ENCODE measurements around the gene SGCE. TPM values are rescaled to one million over a fixed set of nuclear protein-coding genes. Genes with fewer than 3 reads are reported as not detected.

SGCE gene
- total and polyA plus RNA-seq, 2 experiments from 2014 or later = 46.1 to 54.8 TPM

DNA sequence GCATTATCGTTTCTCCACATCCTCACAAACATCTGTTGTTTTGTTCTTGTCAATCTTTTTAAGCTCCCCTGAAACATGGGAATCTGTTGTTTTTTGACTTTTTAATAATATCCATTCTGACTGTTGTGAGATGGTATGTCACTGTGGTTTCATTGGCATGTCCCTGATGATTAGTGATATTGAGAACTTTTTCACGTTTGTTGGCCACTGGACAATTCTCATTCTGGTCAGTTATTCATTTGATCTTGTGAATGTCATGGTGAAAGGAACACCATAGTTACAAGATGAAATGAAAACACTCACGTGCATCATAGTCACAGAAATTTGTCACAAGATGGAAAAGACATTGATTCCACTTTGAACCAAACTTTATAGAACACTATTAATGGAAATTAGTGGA lies 20.5 kb upstream of the SGCE start:
- Histone ChIP-seq H2AFZ (no peak overlapping the region), H3K4me2 (no peak overlapping the region), H3F3A (replicated peaks; ENCODE audit: low read depth) (no peaks in the 10 kb centered on the region), H3K9me2 (ENCODE audit: insufficient read depth) (no peaks in the 10 kb centered on the region), H3K79me2 (replicated peaks; ENCODE audit: insufficient read depth) (no peaks in the 10 kb centered on the region), H3K4me1 (ENCODE audit: insufficient read depth) (no peaks in the 10 kb centered on the region; the same call in 1 of the 2 replicates), H3K36me3 (ENCODE audit: insufficient read depth) (no peaks in the 10 kb centered on the region), H3K27me3 (ENCODE audit: insufficient read depth) (no peaks in the 10 kb centered on the region), H4K20me1 (replicated peaks; ENCODE audit: insufficient read depth) (no peaks in the 10 kb centered on the region), H3K27ac (ENCODE audit: low read depth) (no peak overlapping the region), H3K4me3 (no peak overlapping the region)
- no peaks in the 10 kb centered on the region for H3K9me3 Mint-ChIP-seq
- H3K36me3 Mint-ChIP-seq (ENCODE audit: low read depth) = no peaks in the 10 kb centered on the region
- ATAC-seq = no peak
- no peaks in the 10 kb centered on the region for H3K4me1 Mint-ChIP-seq
- H3K27me3 Mint-ChIP-seq (ENCODE audit: insufficient read depth, low read depth, poor library complexity) = no peaks in the 10 kb centered on the region
- H3K27ac Mint-ChIP-seq = no peak overlapping the region
- H3K4me3 Mint-ChIP-seq = no peak overlapping the region
- TF ChIP-seq STAT1 (IDR thresholded peaks at IDR 0.05; ENCODE audit: unreplicated experiment) = no peak
- TF ChIP-seq, protein P1, sequence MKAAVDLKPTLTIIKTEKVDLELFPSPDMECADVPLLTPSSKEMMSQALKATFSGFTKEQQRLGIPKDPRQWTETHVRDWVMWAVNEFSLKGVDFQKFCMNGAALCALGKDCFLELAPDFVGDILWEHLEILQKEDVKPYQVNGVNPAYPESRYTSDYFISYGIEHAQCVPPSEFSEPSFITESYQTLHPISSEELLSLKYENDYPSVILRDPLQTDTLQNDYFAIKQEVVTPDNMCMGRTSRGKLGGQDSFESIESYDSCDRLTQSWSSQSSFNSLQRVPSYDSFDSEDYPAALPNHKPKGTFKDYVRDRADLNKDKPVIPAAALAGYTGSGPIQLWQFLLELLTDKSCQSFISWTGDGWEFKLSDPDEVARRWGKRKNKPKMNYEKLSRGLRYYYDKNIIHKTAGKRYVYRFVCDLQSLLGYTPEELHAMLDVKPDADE (IDR thresholded peaks at IDR 0.05) = no peak
- no peak for TF ChIP-seq ZNF114 (CRISPR knock-in tag; IDR thresholded peaks at IDR 0.05)
- DNase-seq (ENCODE audit: low spot score) = no peak

DNA sequence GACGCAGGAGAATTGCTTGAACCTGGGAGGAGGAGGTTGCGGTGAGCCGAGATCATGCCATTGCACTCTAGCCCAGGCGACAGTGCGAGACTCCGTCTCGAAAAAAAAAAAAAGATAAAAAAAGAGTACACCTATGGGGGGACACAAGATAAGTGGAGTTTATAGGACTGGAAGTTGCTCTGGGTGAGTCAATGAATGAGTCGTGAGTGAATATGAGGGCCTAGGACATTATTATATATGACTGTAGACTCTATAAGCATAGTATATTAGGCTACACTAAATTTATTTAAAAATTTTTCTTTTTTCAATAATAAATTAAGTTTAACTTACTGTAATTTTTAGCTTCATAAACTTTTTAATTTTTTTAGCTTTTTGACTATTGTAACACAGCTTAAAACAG lies 19.4 kb upstream of the SGCE start:
- Histone ChIP-seq H3K9me2 (ENCODE audit: insufficient read depth) (no peaks in the 10 kb centered on the region), H3K27ac (ENCODE audit: low read depth) (no peak overlapping the region), H3K36me3 (ENCODE audit: insufficient read depth) (no peaks in the 10 kb centered on the region), H3F3A (replicated peaks; ENCODE audit: low read depth) (no peaks in the 10 kb centered on the region), H3K79me2 (replicated peaks; ENCODE audit: insufficient read depth) (no peaks in the 10 kb centered on the region), H4K20me1 (replicated peaks; ENCODE audit: insufficient read depth) (no peaks in the 10 kb centered on the region), H3K4me1 (ENCODE audit: insufficient read depth) (no peaks in the 10 kb centered on the region; the same call in 1 of the 2 replicates), H3K27me3 (ENCODE audit: insufficient read depth) (no peaks in the 10 kb centered on the region), H2AFZ (no peak overlapping the region), H3K4me3 (no peak overlapping the region), H3K4me2 (no peak overlapping the region)
- Mint-ChIP-seq H3K4me3 (no peak overlapping the region), H3K27me3 (ENCODE audit: insufficient read depth, low read depth, poor library complexity) (no peaks in the 10 kb centered on the region), H3K9me3 (no peaks in the 10 kb centered on the region), H3K27ac (no peak overlapping the region), H3K4me1 (no peaks in the 10 kb centered on the region), H3K36me3 (ENCODE audit: low read depth) (no peaks in the 10 kb centered on the region)
- ATAC-seq (no peak), DNase-seq (ENCODE audit: low spot score) (no peak)
- TF ChIP-seq POLR2AphosphoS5 (IDR thresholded peaks at IDR 0.05; ENCODE audit: low read depth) = no peak
- no peak for TF ChIP-seq STAT1 (IDR thresholded peaks at IDR 0.05; ENCODE audit: unreplicated experiment)
- TF ChIP-seq ZNF114 (CRISPR knock-in tag; IDR thresholded peaks at IDR 0.05) = no peak
- TF ChIP-seq, protein P2, sequence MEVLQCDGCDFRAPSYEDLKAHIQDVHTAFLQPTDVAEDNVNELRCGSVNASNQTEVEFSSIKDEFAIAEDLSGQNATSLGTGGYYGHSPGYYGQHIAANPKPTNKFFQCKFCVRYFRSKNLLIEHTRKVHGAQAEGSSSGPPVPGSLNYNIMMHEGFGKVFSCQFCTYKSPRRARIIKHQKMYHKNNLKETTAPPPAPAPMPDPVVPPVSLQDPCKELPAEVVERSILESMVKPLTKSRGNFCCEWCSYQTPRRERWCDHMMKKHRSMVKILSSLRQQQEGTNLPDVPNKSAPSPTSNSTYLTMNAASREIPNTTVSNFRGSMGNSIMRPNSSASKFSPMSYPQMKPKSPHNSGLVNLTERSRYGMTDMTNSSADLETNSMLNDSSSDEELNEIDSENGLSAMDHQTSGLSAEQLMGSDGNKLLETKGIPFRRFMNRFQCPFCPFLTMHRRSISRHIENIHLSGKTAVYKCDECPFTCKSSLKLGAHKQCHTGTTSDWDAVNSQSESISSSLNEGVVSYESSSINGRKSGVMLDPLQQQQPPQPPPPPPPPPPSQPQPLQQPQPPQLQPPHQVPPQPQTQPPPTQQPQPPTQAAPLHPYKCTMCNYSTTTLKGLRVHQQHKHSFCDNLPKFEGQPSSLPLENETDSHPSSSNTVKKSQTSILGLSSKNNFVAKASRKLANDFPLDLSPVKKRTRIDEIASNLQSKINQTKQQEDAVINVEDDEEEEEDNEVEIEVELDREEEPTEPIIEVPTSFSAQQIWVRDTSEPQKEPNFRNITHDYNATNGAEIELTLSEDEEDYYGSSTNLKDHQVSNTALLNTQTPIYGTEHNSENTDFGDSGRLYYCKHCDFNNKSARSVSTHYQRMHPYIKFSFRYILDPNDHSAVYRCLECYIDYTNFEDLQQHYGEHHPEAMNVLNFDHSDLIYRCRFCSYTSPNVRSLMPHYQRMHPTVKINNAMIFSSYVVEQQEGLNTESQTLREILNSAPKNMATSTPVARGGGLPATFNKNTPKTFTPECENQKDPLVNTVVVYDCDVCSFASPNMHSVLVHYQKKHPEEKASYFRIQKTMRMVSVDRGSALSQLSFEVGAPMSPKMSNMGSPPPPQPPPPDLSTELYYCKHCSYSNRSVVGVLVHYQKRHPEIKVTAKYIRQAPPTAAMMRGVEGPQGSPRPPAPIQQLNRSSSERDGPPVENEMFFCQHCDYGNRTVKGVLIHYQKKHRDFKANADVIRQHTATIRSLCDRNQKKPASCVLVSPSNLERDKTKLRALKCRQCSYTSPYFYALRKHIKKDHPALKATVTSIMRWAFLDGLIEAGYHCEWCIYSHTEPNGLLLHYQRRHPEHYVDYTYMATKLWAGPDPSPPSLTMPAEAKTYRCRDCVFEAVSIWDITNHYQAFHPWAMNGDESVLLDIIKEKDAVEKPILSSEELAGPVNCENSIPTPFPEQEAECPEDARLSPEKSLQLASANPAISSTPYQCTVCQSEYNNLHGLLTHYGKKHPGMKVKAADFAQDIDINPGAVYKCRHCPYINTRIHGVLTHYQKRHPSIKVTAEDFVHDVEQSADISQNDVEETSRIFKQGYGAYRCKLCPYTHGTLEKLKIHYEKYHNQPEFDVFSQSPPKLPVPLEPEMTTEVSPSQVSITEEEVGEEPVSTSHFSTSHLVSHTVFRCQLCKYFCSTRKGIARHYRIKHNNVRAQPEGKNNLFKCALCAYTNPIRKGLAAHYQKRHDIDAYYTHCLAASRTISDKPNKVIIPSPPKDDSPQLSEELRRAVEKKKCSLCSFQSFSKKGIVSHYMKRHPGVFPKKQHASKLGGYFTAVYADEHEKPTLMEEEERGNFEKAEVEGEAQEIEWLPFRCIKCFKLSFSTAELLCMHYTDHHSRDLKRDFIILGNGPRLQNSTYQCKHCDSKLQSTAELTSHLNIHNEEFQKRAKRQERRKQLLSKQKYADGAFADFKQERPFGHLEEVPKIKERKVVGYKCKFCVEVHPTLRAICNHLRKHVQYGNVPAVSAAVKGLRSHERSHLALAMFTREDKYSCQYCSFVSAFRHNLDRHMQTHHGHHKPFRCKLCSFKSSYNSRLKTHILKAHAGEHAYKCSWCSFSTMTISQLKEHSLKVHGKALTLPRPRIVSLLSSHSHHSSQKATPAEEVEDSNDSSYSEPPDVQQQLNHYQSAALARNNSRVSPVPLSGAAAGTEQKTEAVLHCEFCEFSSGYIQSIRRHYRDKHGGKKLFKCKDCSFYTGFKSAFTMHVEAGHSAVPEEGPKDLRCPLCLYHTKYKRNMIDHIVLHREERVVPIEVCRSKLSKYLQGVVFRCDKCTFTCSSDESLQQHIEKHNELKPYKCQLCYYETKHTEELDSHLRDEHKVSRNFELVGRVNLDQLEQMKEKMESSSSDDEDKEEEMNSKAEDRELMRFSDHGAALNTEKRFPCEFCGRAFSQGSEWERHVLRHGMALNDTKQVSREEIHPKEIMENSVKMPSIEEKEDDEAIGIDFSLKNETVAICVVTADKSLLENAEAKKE (CRISPR knock-in tag; IDR thresholded peaks at IDR 0.05) = no peak
- TF ChIP-seq, protein P3, sequence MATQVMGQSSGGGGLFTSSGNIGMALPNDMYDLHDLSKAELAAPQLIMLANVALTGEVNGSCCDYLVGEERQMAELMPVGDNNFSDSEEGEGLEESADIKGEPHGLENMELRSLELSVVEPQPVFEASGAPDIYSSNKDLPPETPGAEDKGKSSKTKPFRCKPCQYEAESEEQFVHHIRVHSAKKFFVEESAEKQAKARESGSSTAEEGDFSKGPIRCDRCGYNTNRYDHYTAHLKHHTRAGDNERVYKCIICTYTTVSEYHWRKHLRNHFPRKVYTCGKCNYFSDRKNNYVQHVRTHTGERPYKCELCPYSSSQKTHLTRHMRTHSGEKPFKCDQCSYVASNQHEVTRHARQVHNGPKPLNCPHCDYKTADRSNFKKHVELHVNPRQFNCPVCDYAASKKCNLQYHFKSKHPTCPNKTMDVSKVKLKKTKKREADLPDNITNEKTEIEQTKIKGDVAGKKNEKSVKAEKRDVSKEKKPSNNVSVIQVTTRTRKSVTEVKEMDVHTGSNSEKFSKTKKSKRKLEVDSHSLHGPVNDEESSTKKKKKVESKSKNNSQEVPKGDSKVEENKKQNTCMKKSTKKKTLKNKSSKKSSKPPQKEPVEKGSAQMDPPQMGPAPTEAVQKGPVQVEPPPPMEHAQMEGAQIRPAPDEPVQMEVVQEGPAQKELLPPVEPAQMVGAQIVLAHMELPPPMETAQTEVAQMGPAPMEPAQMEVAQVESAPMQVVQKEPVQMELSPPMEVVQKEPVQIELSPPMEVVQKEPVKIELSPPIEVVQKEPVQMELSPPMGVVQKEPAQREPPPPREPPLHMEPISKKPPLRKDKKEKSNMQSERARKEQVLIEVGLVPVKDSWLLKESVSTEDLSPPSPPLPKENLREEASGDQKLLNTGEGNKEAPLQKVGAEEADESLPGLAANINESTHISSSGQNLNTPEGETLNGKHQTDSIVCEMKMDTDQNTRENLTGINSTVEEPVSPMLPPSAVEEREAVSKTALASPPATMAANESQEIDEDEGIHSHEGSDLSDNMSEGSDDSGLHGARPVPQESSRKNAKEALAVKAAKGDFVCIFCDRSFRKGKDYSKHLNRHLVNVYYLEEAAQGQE (IDR thresholded peaks at IDR 0.05; ENCODE audit: unreplicated experiment) = no peak
- TF ChIP-seq, protein P1 (IDR thresholded peaks at IDR 0.05) = no peak
- TF ChIP-seq, protein P4, sequence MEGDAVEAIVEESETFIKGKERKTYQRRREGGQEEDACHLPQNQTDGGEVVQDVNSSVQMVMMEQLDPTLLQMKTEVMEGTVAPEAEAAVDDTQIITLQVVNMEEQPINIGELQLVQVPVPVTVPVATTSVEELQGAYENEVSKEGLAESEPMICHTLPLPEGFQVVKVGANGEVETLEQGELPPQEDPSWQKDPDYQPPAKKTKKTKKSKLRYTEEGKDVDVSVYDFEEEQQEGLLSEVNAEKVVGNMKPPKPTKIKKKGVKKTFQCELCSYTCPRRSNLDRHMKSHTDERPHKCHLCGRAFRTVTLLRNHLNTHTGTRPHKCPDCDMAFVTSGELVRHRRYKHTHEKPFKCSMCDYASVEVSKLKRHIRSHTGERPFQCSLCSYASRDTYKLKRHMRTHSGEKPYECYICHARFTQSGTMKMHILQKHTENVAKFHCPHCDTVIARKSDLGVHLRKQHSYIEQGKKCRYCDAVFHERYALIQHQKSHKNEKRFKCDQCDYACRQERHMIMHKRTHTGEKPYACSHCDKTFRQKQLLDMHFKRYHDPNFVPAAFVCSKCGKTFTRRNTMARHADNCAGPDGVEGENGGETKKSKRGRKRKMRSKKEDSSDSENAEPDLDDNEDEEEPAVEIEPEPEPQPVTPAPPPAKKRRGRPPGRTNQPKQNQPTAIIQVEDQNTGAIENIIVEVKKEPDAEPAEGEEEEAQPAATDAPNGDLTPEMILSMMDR (conservative IDR thresholded peaks at IDR 0.05; ENCODE audit: low read depth in 2 of 2) = no peak

All from GM23338 (cell line).